Heart left ventricle (tissue), 13 donors: ENCODE data around the gene NTM.

Experiments used
- POLR2A ChIP-seq, 2 donors: fragments of 450-650 bp; IDR thresholded peaks; one replicate each; pipeline ENCODE4 v1.6.1; 2017; ENCODE audit warnings: antibody characterized with exemption in 2 of 2, mild to moderate bottlenecking in 2 of 2, moderate library complexity in 2 of 2
- TF ChIP-seq, protein P1 (sequence below), 12 donors: fragments of 200-600 bp; sonication (generic) in 4 of 12; IDR thresholded peaks; one replicate each; pipeline versions ENCODE4 v1.5.0 to v1.8.0; 2018 to 2022; ENCODE audit warnings: antibody characterized with exemption in 12 of 12, mild to moderate bottlenecking in 5 of 12
- donor health status: ischemic (EF 13 %, LVEDD 7.1; RV severe dilation, severe dysfunction).
- donor health status: DM: no; HTN: yes; CAD: no.
- donor health status: DM: no; HTN: no; CAD: no.
- donor health status: ischemic (EF 25% LVEDD 6.9; RV normal size, moderate dysfunction).
- donor health status: ischemic (EF 25% LVEDD 5.7; RV mildly dilated, moderate dysfunction).
- donor health status: ischemic (EF 35%, LVEDD 5.7; RV mildly dilated, moderate dysfunction).
- donor health status: nonischemic (EF 11% LVEDD 7.7; RV severe dilation, severe dysfunction).
- donor health status: DM: yes; HTN: yes; CAD: no.
- donor health status: PGD.
- donor health status: ischemic (EF 29% LVEDD 5.4; RV normal size, mild dysfunction).
- donor health status: nonischemic (EF 23%, LVEDD 6.1; RV moderate dilation, normal function).

DNA sequence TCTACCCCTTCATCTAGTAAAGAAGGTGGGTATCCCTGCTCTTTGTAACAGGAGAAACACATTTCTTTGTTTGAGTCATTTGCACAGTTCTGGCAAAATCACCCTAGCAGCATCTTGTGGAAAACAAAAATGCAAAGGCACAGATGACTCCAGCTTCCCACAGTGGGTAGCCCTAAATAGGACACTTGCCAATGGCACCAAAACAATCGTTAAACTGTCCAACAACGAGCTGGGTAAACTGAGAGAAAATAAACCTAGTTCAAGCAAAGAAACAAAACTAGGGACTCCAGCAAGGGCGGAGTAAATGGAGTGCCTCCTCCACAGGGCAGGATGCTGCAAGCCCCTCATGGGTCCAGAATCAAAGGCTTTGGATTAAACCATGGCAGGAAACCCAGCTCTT, 239.5 kb downstream of the NTM start:
- TF ChIP-seq, protein P1, sequence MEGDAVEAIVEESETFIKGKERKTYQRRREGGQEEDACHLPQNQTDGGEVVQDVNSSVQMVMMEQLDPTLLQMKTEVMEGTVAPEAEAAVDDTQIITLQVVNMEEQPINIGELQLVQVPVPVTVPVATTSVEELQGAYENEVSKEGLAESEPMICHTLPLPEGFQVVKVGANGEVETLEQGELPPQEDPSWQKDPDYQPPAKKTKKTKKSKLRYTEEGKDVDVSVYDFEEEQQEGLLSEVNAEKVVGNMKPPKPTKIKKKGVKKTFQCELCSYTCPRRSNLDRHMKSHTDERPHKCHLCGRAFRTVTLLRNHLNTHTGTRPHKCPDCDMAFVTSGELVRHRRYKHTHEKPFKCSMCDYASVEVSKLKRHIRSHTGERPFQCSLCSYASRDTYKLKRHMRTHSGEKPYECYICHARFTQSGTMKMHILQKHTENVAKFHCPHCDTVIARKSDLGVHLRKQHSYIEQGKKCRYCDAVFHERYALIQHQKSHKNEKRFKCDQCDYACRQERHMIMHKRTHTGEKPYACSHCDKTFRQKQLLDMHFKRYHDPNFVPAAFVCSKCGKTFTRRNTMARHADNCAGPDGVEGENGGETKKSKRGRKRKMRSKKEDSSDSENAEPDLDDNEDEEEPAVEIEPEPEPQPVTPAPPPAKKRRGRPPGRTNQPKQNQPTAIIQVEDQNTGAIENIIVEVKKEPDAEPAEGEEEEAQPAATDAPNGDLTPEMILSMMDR (IDR thresholded peaks at IDR 0.05), result no peak
- no peak for TF ChIP-seq POLR2A (IDR thresholded peaks at IDR 0.05)
